Ovary (tissue), 3 donors: Measurements from ENCODE around the gene MYDGF.
"Not testable (repeated sequence)": the region's sequence is repeated elsewhere in the genome, so short reads cannot be mapped to it uniquely, and the experiment has no call there.

Source experiments
- EP300 ChIP-seq: sonication (generic); formaldehyde crosslinking; IDR thresholded peaks from one replicate; pipeline ENCODE4 v1.6.1; 2017; ENCODE audit warnings: antibody characterized with exemption
- POLR2A ChIP-seq: fragments of 450-650 bp; IDR thresholded peaks from one replicate; pipeline ENCODE4 v1.6.1; 2017; ENCODE audit warnings: antibody characterized with exemption, mild to moderate bottlenecking, moderate library complexity
- TF ChIP-seq, protein P1 (sequence below), 3 donors: fragments of 450-650 bp in 2 of 3; fragments of 200-600 bp in 1 of 3; IDR thresholded peaks; one replicate each; pipeline versions ENCODE4 v1.5.1 to v1.8.0; 2016 to 2022; ENCODE audit warnings: antibody characterized with exemption in 3 of 3, mild to moderate bottlenecking in 1 of 3
- donor health status: DM: no; HTN: no; CAD: no.

DNA sequence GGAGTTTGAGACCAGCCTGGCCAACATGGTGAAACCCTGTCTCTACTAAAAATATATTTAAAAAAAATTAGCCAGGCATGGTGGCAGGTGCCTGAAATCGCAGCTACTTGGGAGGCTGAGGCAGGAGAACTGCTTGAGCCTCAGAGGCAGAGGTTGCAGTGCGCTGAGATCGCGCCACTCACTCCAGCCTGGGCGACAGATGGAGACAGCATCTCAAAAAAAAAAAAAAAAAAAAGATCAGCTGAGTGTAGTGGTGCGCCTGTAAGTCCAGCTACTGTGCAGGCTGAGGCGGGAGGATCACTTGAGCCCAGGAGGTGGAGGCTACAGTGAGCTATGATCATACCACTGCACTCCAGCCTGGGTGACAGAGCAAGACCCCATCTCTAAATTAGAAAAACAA lies 9.9 kb upstream of the MYDGF start:
- TF ChIP-seq, protein P1, sequence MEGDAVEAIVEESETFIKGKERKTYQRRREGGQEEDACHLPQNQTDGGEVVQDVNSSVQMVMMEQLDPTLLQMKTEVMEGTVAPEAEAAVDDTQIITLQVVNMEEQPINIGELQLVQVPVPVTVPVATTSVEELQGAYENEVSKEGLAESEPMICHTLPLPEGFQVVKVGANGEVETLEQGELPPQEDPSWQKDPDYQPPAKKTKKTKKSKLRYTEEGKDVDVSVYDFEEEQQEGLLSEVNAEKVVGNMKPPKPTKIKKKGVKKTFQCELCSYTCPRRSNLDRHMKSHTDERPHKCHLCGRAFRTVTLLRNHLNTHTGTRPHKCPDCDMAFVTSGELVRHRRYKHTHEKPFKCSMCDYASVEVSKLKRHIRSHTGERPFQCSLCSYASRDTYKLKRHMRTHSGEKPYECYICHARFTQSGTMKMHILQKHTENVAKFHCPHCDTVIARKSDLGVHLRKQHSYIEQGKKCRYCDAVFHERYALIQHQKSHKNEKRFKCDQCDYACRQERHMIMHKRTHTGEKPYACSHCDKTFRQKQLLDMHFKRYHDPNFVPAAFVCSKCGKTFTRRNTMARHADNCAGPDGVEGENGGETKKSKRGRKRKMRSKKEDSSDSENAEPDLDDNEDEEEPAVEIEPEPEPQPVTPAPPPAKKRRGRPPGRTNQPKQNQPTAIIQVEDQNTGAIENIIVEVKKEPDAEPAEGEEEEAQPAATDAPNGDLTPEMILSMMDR (IDR thresholded peaks at IDR 0.05): not testable (repeated sequence)
- not testable (repeated sequence) for TF ChIP-seq POLR2A, EP300
